Suprapubic skin (tissue), 4 donors: ENCODE data around the gene NLE1. TPM values are rescaled to one million over a fixed set of nuclear protein-coding genes. Genes with fewer than 3 reads are reported as not detected.

Source experiments
- DNase-seq, 2 donors: peaks; one replicate each; pipeline ENCODE4 v3.0.0-alpha.2; 2019; ENCODE audit warnings: low spot score in 2 of 2
- H3K27ac ChIP-seq: fragments of 200-600 bp; sonication (generic); one replicate; pipeline ENCODE4 v1.5.1; 2019
- H3K27me3 ChIP-seq: fragments of 200-600 bp; sonication (generic); one replicate; pipeline ENCODE4 v1.5.1; 2019
- H3K36me3 ChIP-seq: fragments of 200-600 bp; sonication (generic); one replicate; pipeline ENCODE4 v1.5.1; 2019
- H3K4me1 ChIP-seq: fragments of 200-600 bp; sonication (generic); one replicate; pipeline ENCODE4 v1.5.1; 2019
- H3K4me3 ChIP-seq: fragments of 200-600 bp; sonication (generic); one replicate; pipeline ENCODE4 v1.5.1; 2019; ENCODE audit warnings: mild to moderate bottlenecking
- H3K9me3 ChIP-seq: fragments of 200-600 bp; sonication (generic); one replicate; pipeline ENCODE4 v1.5.1; 2019
- EP300 ChIP-seq: sonication (generic); formaldehyde crosslinking; IDR thresholded peaks from one replicate; pipeline ENCODE4 v1.6.1; 2017; ENCODE audit warnings: antibody characterized with exemption
- POLR2A ChIP-seq, 2 donors: fragments of 450-650 bp; IDR thresholded peaks; one replicate each; pipeline ENCODE4 v1.6.1; 2017; ENCODE audit warnings: antibody characterized with exemption in 2 of 2, mild to moderate bottlenecking in 2 of 2, moderate library complexity in 2 of 2
- POLR2AphosphoS5 ChIP-seq, 3 donors: sonication (generic); formaldehyde crosslinking; IDR thresholded peaks; one replicate each; pipeline ENCODE4 v1.6.1; 2017; ENCODE audit warnings: antibody characterized with exemption in 3 of 3
- whole genome bisulfite sequencing: methylation state at CpG from one replicate; pipeline ENCODE4 v1.1.5; 2018; 5-methylcytosine and 5-hydroxymethylcytosine counted together
- total RNA-seq, 4 donors: library from RNA; depleted of rRNA; stranded (reverse); fragments of >200 nt; gene quantifications; one replicate each; pipeline ENCODE4 v1.1.0, GENCODE V29; 2016
- TF ChIP-seq, protein P1 (sequence below), 2 donors: fragments of 200-600 bp in 1 of 2; fragments of 450-650 bp in 1 of 2; sonication (generic) in 1 of 2; IDR thresholded peaks; one replicate each; pipeline ENCODE4 v1.5.1; 2016 to 2019; ENCODE audit warnings: antibody characterized with exemption in 2 of 2, mild to moderate bottlenecking in 1 of 2, moderate library complexity in 1 of 2

The NLE1 gene
- total RNA-seq, 4 donors from 2014 or later: 16.1 to 24.7 (median 20.1) TPM

DNA sequence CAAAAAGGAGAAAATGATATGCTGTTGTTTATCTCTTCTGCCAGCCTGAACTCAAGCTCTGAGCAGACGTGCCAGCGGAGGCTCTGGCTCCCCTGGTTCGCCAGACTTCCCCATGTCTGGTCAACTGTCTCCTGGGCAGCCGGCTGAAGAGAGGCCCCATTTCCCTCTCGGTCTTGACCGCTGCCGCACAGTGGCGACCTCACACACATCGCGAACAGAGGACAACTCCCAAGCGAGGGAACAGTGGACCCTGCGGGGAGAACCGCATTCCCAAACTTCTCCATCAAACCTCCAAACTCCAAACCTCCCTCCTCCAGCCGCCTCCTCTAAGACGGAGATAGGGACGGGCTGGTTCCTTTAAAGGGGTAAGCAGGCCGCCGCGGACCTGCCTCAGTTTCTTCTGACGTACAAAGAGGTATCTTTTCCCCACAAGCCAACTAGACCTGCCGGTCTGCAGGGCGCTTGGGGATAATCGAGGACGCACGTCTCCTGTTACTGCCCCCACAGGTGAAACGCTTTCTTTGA is 53.7 kb downstream of the NLE1 start:
- Histone ChIP-seq H3K36me3 (no peaks in the 10 kb centered on the region), H3K4me1 (peaks cover 32% of the 10 kb centered on the region), H3K9me3 (no peaks in the 10 kb centered on the region), H3K27ac (peak overlapping the region; percentile 89), H3K27me3 (no peaks in the 10 kb centered on the region), H3K4me3 (peak overlapping the region; percentile 98)
- DNase-seq: peak; percentile 76 to 82
- 0% methylated on average over 10 of the region's 26 CpGs for WGBS
- TF ChIP-seq POLR2AphosphoS5 (IDR thresholded peaks at IDR 0.05) (no peak), POLR2A (IDR thresholded peaks at IDR 0.05) (no peak), EP300 (no peak)
- TF ChIP-seq, protein P1, sequence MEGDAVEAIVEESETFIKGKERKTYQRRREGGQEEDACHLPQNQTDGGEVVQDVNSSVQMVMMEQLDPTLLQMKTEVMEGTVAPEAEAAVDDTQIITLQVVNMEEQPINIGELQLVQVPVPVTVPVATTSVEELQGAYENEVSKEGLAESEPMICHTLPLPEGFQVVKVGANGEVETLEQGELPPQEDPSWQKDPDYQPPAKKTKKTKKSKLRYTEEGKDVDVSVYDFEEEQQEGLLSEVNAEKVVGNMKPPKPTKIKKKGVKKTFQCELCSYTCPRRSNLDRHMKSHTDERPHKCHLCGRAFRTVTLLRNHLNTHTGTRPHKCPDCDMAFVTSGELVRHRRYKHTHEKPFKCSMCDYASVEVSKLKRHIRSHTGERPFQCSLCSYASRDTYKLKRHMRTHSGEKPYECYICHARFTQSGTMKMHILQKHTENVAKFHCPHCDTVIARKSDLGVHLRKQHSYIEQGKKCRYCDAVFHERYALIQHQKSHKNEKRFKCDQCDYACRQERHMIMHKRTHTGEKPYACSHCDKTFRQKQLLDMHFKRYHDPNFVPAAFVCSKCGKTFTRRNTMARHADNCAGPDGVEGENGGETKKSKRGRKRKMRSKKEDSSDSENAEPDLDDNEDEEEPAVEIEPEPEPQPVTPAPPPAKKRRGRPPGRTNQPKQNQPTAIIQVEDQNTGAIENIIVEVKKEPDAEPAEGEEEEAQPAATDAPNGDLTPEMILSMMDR (IDR thresholded peaks at IDR 0.05): no peak

DNA sequence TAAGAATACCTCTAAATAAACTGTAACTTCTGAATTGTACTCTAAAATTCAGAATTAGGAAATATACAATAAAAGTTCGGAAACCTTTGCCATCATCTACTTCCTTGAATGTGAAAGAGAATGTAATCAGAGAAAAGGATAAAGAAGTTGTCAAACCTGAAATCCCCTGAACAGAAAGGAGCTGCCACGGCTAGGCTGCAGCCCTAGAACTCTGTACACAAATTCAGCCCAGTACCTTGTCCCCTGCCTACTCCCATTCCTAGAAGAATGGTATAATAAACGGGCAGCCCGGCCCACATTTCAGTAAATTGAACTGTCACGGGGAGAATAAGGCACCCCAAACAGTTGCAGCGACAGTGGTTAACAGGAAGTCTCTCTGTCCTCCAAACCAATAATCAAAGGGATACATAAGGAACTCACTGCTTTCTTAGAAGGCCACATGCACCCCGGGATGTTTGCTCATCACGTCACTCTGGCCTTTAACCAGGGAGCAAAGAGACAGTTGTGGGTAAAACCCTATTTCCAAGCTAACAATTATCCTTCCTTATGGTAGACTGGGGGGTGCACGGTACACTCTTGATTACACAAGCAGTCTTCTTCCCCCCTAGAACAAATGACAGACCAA is 54.3 kb downstream of the NLE1 start:
- Histone ChIP-seq H3K27ac (peak overlapping the region; percentile 89), H3K4me1 (peaks cover 32% of the 10 kb centered on the region), H3K4me3 (peak overlapping the region; percentile 98), H3K27me3 (no peaks in the 10 kb centered on the region), H3K9me3 (no peaks in the 10 kb centered on the region), H3K36me3 (no peaks in the 10 kb centered on the region)
- 14% methylated on average over 9 of the region's 9 CpGs for WGBS
- no peak for DNase-seq
- TF ChIP-seq, protein P1 (IDR thresholded peaks at IDR 0.05): no peak
- TF ChIP-seq POLR2AphosphoS5 (IDR thresholded peaks at IDR 0.05) (no peak), POLR2A (IDR thresholded peaks at IDR 0.05) (no peak), EP300 (no peak)

DNA sequence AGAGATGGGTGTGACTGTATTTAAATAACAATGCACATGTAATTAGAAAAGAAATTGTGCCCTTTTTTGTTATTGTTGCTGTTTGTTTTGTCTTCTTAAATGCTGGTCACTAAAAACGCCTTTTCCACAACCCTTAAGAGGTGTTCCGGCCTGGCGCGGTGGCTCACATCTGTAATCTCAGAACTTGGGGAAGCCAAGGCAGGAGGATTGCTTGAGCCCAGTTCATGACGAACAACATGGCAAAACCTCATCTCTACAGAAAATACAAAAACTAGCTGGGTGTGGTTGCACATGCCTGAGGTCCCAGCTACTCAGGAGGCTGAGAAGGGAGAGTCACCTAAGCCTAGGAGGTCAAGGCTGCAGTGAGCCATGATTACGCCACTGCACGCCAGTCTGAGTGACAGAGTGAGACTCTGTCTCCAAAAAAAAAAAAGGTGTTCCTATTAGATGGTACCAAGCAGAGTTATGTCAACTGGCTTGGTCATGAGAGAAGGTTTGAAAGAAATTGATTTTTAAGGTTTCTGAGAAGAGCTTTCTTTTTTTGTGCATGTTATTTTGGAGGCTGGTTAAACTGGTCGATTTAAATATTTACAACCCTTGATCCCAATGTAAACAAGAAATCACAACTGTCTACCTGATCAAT is 55.1 kb downstream of the NLE1 start:
- peaks cover 38% of the 10 kb centered on the region for H3K4me1 ChIP-seq
- no peak overlapping the region for H3K4me3 ChIP-seq
- no peaks in the 10 kb centered on the region for H3K36me3 ChIP-seq
- 90% methylated on average over 8 of the region's 8 CpGs for WGBS
- no peaks in the 10 kb centered on the region for H3K27me3 ChIP-seq
- no peak overlapping the region for H3K27ac ChIP-seq
- DNase-seq: no peak
- no peaks in the 10 kb centered on the region for H3K9me3 ChIP-seq
- TF ChIP-seq POLR2A (IDR thresholded peaks at IDR 0.05) (no peak), EP300 (no peak), POLR2AphosphoS5 (IDR thresholded peaks at IDR 0.05) (no peak)
- TF ChIP-seq, protein P1 (IDR thresholded peaks at IDR 0.05): no peak

DNA sequence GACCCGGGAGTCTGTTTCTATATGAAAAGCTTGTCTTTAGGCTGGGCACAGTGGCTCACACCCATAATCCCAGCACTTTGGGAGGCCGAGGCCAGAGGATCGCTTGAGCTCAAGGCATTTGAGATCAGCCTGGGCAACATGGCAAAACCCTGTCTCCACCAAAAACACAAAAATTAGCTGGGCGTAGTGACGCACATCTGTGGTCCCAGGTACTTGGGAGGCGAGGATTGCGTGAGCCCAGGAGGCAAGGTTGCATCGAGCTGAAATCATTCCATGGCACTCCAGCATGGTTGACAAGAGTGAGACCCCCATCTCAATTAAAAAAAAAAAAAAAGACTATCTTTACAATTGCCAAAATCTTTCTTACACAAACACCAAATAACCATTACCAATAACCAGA is 55.9 kb downstream of the NLE1 start:
- Histone ChIP-seq H3K27me3 (no peaks in the 10 kb centered on the region), H3K27ac (no peak overlapping the region), H3K9me3 (no peaks in the 10 kb centered on the region), H3K36me3 (no peaks in the 10 kb centered on the region), H3K4me3 (no peak overlapping the region), H3K4me1 (peaks cover 40% of the 10 kb centered on the region)
- TF ChIP-seq POLR2AphosphoS5 (IDR thresholded peaks at IDR 0.05) (no peak), EP300 (no peak), POLR2A (IDR thresholded peaks at IDR 0.05) (no peak)
- TF ChIP-seq, protein P1 (IDR thresholded peaks at IDR 0.05): no peak
- DNase-seq: no peak
- WGBS: 96% methylated on average over 8 of the region's 8 CpGs

DNA sequence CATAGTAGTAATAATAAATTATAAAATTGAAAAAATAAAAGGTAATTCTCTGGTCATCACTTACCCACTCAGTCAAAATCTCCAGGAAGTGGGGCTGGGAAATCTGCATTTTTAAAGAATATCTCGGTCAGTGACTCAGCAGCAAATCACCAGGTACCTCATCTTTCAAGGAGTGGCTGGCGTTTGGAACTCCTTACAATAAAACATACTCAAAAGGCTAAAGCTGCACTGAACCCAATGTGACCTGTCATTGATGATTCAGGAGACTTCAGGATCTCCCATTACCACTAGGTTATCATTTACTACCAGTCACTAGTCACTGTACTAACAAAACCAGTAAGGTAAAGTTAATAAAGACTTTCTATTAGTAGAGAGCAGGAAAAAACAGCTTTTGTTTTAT is 57.1 kb downstream of the NLE1 start:
- Histone ChIP-seq H3K36me3 (no peaks in the 10 kb centered on the region), H3K27me3 (no peaks in the 10 kb centered on the region), H3K9me3 (no peaks in the 10 kb centered on the region), H3K27ac (no peak overlapping the region), H3K4me1 (peaks cover 36% of the 10 kb centered on the region), H3K4me3 (no peak overlapping the region)
- no peak for TF ChIP-seq EP300
- no peak for TF ChIP-seq POLR2A (IDR thresholded peaks at IDR 0.05)
- TF ChIP-seq POLR2AphosphoS5 (IDR thresholded peaks at IDR 0.05): no peak
- TF ChIP-seq, protein P1 (IDR thresholded peaks at IDR 0.05): no peak
- WGBS: 86% methylated on average over 2 of the region's 2 CpGs
- no peak for DNase-seq
